Vagina (tissue), 2 donors: Measurements from ENCODE around the gene TCF4. TPM values are rescaled to one million over a fixed set of nuclear protein-coding genes. Genes with fewer than 3 reads are reported as not detected.

Experiments used
- DNase-seq, 2 donors: peaks; one replicate each; pipeline ENCODE4 v3.0.0-alpha.2; 2017; ENCODE audit errors: extremely low spot score in 2 of 2
- H3K27ac ChIP-seq: fragments of 200-600 bp; sonication (generic); one replicate; pipeline ENCODE4 v1.5.1; 2019
- H3K27me3 ChIP-seq: fragments of 200-600 bp; sonication (generic); one replicate; pipeline ENCODE4 v1.5.1; 2019
- H3K36me3 ChIP-seq, 2 donors: fragments of 200-600 bp; sonication (generic); one replicate each; pipeline ENCODE4 v1.5.1; 2017 to 2019
- H3K4me1 ChIP-seq: fragments of 200-600 bp; sonication (generic); one replicate; pipeline ENCODE4 v1.5.1; 2019
- H3K4me3 ChIP-seq, 2 donors: fragments of 200-600 bp; sonication (generic); 1 replicate in 1 of 2; 2 replicates in 1 of 2; pipeline ENCODE4 v1.5.1; 2016 to 2019
- H3K9me3 ChIP-seq: fragments of 200-600 bp; sonication (generic); one replicate; pipeline ENCODE4 v1.5.1; 2019
- POLR2A ChIP-seq, 2 donors: fragments of 450-650 bp; IDR thresholded peaks; one replicate each; pipeline ENCODE4 v1.6.1; 2017; ENCODE audit warnings: antibody characterized with exemption in 2 of 2, mild to moderate bottlenecking in 2 of 2, moderate library complexity in 2 of 2
- POLR2AphosphoS5 ChIP-seq, 2 donors: sonication (generic); formaldehyde crosslinking; IDR thresholded peaks; one replicate each; pipeline ENCODE4 v1.9.0; 2017; ENCODE audit warnings: antibody characterized with exemption in 2 of 2, mild to moderate bottlenecking in 2 of 2, low read depth in 1 of 2; ENCODE audit not compliant: insufficient read depth in 1 of 2
- intact Hi-C: fragments of 100-400 bp; cut with DNase I; formaldehyde crosslinking; loops from one replicate; pipeline ENCODE4 v1.15.1; 2023
- total RNA-seq: library from RNA; depleted of rRNA; stranded (reverse); fragments of >200 nt; gene quantifications from one replicate; pipeline ENCODE4 v1.2.3, GENCODE V29; 2016
- TF ChIP-seq, protein P1 (sequence below), 3 experiments: fragments of 450-650 bp in 2 of 3; fragments of 200-600 bp in 1 of 3; sonication (generic) in 1 of 3; IDR thresholded peaks; one replicate each; pipeline ENCODE4 v1.5.1; 2017 to 2019; ENCODE audit warnings: antibody characterized with exemption in 3 of 3, mild to moderate bottlenecking in 2 of 3, moderate library complexity in 2 of 3

Gene TCF4
- total RNA-seq, 1 donor from 2014 or later = 105 TPM

DNA sequence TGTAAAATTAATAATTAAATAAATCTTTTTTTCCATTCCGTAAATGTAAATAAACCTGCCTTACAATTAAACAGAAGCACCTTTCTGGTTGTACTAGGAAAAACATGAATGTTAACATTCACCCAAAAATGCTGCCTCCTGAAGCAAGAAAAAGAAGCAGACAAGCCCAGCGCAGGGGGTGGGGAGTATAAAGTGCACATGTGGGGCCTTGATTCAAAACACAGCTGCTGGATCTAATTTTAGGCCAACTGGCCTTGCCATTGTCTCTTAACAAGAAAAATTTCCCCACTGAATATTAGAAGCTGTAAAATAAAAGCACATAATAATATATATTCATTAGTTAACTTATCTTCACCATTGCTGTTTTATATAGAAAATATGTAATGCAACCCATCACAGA lies 28.3 kb downstream of the TCF4 start:
- no peak overlapping the region for H3K4me3 ChIP-seq
- intact Hi-C loops = no loop called here
- TF ChIP-seq POLR2A (IDR thresholded peaks at IDR 0.05) (no peak), POLR2AphosphoS5 (IDR thresholded peaks at IDR 0.05; ENCODE audit: insufficient read depth in 1 of 2, low read depth in 1 of 2) (no peak)
- TF ChIP-seq, protein P1, sequence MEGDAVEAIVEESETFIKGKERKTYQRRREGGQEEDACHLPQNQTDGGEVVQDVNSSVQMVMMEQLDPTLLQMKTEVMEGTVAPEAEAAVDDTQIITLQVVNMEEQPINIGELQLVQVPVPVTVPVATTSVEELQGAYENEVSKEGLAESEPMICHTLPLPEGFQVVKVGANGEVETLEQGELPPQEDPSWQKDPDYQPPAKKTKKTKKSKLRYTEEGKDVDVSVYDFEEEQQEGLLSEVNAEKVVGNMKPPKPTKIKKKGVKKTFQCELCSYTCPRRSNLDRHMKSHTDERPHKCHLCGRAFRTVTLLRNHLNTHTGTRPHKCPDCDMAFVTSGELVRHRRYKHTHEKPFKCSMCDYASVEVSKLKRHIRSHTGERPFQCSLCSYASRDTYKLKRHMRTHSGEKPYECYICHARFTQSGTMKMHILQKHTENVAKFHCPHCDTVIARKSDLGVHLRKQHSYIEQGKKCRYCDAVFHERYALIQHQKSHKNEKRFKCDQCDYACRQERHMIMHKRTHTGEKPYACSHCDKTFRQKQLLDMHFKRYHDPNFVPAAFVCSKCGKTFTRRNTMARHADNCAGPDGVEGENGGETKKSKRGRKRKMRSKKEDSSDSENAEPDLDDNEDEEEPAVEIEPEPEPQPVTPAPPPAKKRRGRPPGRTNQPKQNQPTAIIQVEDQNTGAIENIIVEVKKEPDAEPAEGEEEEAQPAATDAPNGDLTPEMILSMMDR (IDR thresholded peaks at IDR 0.05) = no peak
- no peaks in the 10 kb centered on the region for H3K27me3 ChIP-seq
- DNase-seq = no peak
- H3K36me3 ChIP-seq = no peaks in the 10 kb centered on the region
- no peaks in the 10 kb centered on the region for H3K9me3 ChIP-seq
- no peak overlapping the region for H3K27ac ChIP-seq
- H3K4me1 ChIP-seq = peaks cover 10% of the 10 kb centered on the region

DNA sequence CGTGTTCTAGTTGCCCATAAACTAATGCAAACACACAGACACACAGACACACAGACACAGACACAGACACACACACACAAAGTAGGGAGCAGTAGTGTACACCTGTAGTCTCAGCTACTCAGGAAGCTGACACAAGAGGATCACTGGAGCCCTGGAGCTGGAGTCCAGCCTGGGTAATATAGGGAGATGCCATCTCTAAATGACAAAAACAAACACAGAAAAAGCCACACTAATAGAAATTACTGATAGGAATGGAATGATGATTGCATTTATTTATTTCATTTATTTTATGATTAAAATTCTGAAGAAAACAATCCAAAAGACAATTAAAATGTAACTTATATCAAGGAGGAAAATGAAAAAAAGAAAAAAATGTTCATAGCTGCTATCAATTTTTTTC lies 30.8 kb downstream of the TCF4 start:
- H3K27ac ChIP-seq = no peak overlapping the region
- TF ChIP-seq, protein P1 (IDR thresholded peaks at IDR 0.05) = no peak
- TF ChIP-seq POLR2A (IDR thresholded peaks at IDR 0.05) (no peak), POLR2AphosphoS5 (IDR thresholded peaks at IDR 0.05; ENCODE audit: insufficient read depth in 1 of 2, low read depth in 1 of 2) (no peak)
- H3K4me1 ChIP-seq = peaks cover 10% of the 10 kb centered on the region
- H3K36me3 ChIP-seq = no peaks in the 10 kb centered on the region
- DNase-seq = no peak
- intact Hi-C loops = no loop called here
- H3K4me3 ChIP-seq = no peak overlapping the region
- no peaks in the 10 kb centered on the region for H3K9me3 ChIP-seq
- no peaks in the 10 kb centered on the region for H3K27me3 ChIP-seq

DNA sequence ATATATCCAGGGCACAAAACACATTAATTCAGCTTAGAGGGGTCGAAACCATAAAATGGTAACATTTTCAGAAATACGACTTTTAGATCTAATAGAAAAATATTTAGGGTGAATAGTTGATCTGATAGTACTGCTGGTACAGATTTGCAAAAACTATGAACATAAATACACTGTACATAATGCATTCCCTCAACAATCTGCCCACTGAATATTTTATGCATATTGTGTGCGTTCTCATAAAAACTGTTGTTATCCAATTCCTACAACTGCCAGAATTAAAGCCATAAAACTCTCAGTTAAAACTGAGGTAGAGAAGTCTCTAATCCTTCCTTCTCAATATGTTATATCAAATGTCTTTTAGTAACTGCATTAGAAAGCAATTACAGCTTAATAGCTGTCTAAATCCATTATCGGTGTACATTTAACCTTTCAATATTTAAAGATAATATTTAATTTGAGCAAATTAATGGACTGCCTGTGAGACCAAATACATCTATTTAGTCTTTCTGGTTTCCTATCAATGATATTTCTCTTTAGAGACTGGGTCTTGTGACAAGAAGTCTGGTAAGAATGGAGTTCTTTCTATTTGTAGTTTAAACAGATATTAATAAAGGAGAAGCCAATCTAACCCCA lies 32.5 kb downstream of the TCF4 start:
- Histone ChIP-seq H3K36me3 (no peaks in the 10 kb centered on the region), H3K27ac (no peak overlapping the region), H3K9me3 (no peaks in the 10 kb centered on the region), H3K27me3 (no peaks in the 10 kb centered on the region), H3K4me3 (no peak overlapping the region), H3K4me1 (peaks cover 10% of the 10 kb centered on the region)
- DNase-seq = no peak
- TF ChIP-seq, protein P1 (IDR thresholded peaks at IDR 0.05) = no peak
- TF ChIP-seq POLR2A (IDR thresholded peaks at IDR 0.05) = no peak
- no peak for TF ChIP-seq POLR2AphosphoS5 (IDR thresholded peaks at IDR 0.05; ENCODE audit: insufficient read depth in 1 of 2, low read depth in 1 of 2)
- intact Hi-C loops = no loop called here

DNA sequence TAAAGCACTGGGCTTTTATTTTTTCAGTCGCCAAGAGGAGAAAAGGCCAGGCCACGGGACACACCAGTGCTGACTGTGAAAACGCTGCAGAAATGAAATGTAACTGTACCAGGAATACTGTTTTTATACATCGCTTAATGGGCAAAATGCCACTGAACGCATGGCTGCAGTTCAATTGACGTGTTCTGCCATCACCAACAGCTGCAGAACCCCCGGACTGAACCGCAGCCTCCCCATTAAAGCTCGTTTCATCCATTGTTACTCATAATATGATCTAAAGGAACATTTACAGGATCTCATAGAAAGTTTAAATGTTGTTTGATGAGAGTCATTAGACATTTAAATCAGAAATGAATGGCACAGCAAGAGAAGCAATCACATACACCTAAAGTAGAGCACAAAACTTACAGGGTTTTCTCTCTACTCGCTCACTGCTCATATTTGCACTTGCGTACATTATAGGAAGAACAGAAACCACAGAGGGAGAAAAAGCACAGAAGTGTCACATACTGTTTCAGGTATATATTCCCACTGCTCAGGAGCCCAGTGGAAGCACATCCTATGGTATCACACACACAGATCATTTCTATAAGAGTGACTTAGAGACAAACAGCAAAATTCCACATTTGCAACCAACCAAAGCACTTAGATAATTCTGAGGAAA lies 35.3 kb downstream of the TCF4 start:
- no peak overlapping the region for H3K4me3 ChIP-seq
- TF ChIP-seq POLR2AphosphoS5 (IDR thresholded peaks at IDR 0.05; ENCODE audit: insufficient read depth in 1 of 2, low read depth in 1 of 2) = no peak
- no peak for TF ChIP-seq POLR2A (IDR thresholded peaks at IDR 0.05)
- TF ChIP-seq, protein P1 (IDR thresholded peaks at IDR 0.05) = no peak
- DNase-seq = no peak
- intact Hi-C loops = no loop called here
- H3K27me3 ChIP-seq = no peaks in the 10 kb centered on the region
- no peak overlapping the region for H3K27ac ChIP-seq
- H3K9me3 ChIP-seq = no peaks in the 10 kb centered on the region
- H3K36me3 ChIP-seq = no peaks in the 10 kb centered on the region
- peaks cover 13% of the 10 kb centered on the region for H3K4me1 ChIP-seq

DNA sequence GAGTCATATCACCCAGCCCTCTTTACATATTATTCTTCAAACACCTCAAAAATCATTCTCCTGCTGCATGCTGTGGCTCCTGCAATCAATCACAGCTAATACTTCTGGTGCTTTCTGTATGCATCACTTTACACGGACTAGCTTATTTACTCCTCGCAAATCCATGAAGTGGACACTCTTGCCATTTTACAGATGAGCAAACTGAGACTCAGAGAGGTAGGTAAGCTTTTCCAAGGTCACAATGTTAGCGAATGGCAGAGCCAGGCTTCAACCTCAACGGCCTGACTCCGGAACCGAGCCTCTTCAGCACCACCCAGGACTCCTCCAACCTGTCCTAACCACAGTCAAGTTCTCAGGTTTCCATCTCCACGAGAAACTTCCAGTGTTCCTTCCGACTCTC lies 36.8 kb downstream of the TCF4 start:
- Histone ChIP-seq H3K9me3 (no peaks in the 10 kb centered on the region), H3K27me3 (no peaks in the 10 kb centered on the region), H3K4me1 (peaks cover 27% of the 10 kb centered on the region), H3K27ac (no peak overlapping the region), H3K36me3 (no peaks in the 10 kb centered on the region), H3K4me3 (no peak overlapping the region)
- intact Hi-C loops = no loop called here
- TF ChIP-seq POLR2AphosphoS5 (IDR thresholded peaks at IDR 0.05; ENCODE audit: insufficient read depth in 1 of 2, low read depth in 1 of 2) (no peak), POLR2A (IDR thresholded peaks at IDR 0.05) (no peak)
- TF ChIP-seq, protein P1 (IDR thresholded peaks at IDR 0.05) = no peak
- no peak for DNase-seq
